Ammon's horn (tissue), 1 donor: Measurements from ENCODE around the gene NMT2.
"Not testable (repeated sequence)": the region's sequence is repeated elsewhere in the genome, so short reads cannot be mapped to it uniquely, and the experiment has no call there.

Experiments
- DNase-seq: peaks from one replicate; pipeline ENCODE4 v3.0.0-alpha.2; 2016; ENCODE audit warnings: low spot score

The NMT2 gene

DNA sequence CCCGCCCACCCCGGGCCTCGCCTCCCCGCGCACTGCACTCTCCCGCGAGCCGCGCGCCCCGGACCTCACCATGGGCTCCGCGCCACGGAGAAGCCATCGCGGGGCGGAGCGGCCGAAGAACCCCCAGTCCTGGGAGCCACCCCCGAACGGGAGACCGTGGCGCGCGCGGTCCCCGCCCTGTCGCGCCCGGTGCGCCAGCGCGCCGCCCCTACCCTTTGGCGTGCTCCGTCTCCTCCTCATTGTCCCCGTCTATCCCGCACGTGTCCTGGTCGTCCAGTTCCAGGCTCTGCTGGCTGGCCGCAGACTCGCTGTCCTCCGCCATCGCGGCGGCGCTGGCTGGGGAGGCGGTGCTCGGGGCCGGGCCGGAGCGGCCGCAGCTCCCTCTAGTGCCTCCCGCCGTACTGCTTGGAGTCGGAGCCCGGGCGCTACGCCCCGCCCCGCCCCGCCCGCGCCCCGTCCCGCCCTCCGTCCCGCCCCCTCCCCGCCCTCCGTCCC lies at the start of gene NMT2:
Gene NMT2 (minus strand): TSS at position 403 of the 495 bp plus-strand sequence. CDS start 81 bp downstream, at position 322.
- DNase-seq = no peak

DNA sequence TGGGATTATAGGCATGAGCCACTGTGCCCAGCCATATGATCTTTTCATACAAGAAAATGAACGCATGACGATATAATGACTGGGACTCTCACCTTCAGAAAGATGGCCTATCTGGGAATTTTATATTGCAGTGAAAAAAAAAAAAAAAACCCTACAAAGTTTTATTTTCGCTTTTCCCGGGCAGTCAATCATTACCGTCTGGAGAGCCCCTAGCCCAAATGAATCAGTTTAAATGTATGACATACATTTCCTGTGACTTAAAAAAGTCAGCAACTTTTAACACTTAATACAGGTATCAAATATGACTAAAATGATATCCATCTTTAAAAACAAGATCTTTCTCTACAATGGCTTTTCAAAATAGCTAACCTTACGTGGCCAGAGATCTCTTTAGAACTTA lies 48.2 kb upstream of the NMT2 start:
- DNase-seq = no peak

DNA sequence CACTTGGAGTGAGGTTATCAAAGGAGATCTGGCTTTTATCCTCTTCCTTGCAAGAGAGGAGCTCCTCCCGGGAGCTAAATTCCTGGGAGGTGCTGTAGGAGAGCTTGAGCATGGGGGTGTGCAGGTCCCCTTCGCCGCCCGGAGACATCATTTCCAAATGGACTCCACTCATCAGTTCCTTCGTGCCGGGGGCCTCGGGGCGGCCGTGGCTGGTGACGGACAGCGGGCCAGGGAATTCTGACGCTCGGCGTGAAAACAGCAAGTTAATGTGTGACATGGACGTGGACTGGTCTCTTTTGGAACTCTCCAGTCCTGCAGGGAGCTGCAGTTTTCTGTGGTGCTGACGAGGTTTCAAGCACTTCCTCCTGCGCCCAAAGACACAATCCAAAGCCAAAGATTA lies 45.7 kb upstream of the NMT2 start:
- no peak for DNase-seq

DNA sequence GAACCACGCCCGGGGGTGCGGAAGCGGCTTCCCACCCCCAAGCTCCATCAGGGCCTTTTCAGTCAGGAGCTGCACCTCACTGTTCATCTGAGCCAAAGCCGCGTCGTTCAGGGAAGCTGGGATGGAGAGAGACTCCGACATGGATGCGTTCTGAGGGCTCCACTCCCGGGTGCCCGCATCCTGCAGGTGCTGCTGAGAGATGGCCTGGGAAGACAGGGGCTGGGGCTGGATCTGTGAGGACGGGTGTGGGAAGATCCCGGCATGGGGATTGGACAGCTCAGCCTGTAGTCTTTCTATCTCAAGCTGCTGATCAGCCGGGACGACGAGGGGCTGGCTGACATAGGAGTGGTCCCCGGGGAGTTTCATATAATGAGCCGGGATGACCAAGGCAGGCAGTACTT lies 45.0 kb upstream of the NMT2 start:
- DNase-seq = no peak

DNA sequence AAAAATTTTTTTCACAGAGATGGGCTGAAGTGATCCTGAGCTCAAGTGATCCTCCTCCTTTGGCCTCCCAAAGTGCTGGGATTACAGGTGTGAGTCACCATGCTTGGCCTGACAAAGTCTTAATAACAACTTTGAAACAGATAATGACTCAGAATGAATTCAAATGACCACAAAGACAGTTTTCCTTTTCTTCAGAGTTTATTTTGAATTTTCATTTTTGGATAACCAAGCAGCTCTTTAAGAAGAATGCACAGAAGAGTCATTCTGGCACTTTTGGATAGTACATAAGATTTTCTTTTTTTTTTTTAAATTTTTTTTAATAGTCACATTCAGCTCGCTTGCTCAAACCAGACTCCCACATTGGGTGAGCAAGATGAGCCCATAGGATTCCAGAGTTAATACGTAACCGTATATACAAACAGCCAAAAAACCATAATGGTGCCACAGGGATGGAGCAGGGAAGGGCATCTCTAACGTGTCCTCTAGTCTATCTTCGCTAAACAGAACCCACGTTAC lies 43.0 kb upstream of the NMT2 start:
- DNase-seq = no peak

DNA sequence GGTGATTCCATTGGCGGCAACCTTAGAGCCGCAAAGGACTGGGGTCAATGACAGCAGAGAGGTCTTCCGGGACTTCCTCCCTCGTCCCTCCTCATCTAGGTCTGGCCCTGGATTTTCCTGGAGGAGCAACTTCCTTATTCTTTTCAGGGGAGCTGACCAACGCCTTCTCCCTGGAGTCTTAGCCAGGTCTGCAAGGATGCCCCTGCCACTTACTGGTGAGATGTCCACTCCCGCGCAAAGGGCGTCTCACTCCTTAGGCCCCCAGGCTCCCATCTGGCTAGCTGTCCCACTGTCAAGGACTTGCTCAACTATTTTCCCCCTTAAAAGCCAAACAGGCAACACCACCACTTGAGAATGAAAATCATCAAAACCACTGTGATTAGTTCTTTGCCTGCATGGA lies 42.0 kb upstream of the NMT2 start:
- DNase-seq = no peak

DNA sequence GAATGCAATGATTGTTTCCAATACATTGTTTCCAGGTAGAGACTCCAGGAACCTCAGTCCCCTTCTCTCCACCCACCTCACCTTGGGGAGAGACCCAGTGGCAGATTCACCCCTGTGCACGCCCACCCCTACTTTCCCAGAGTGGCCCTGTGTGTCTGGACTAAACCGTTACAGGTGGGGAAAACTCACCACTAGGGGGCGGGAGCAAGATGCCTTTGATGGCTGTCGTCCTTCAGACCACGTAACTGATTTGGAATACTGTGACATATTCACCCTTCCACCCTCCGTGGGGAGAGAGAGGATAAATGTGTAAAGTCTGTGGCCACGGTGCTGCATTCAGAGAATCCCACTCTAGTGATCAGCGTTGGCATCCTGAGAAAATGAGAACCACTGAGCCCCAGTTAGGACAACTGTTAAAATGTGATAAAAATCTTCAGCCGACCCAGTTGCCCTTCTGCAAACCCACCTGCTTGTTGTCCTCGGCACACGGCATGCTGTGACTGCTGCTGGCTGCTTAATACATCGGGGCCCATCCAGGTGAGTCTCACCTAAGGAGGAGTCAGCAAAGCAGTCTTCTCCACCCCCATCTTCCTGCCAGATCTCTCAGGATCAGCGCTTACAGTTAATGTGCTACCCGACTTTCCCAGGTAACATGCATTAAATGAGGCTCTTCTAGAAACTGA lies 41.5 kb upstream of the NMT2 start:
- peak; percentile 91 for DNase-seq

DNA sequence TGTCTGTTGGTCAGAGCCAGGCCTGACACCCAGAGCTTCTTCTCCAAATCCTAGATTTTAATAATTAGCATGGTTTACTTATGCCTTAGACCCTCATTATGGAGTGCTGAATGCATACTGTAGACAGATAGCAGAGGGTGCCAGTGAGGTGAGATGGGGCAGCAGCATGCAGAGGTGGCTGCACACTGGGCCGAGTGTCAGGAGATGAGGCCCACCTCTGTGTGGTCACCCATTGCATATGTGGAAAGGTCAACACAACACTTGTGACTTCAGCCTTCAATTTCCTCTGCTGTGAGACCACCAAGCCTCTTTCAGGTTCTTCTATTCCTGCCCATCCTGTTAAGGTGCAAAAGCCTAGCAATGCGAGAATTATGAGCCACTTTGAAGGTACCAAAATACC lies 39.7 kb upstream of the NMT2 start:
- no peak for DNase-seq

DNA sequence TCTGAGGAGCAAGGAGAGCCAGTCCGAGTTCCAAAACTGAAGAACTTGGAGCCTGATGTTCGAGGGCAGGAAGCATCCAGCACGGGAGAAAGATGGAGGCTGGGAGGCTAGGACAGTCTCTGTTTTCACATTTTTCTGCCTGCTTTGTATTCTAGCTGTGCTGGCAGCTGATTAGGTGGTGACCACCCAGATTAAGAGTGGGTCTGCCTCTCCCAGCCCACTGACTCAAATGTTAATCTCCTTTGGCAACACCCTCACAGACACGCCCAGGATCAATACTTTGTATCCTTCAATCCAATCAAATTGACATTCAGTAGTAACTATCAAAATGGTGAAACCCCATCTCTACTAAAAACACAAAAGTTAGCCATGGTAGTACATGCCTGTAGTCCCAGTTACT lies 38.9 kb upstream of the NMT2 start:
- DNase-seq = not testable (repeated sequence)

DNA sequence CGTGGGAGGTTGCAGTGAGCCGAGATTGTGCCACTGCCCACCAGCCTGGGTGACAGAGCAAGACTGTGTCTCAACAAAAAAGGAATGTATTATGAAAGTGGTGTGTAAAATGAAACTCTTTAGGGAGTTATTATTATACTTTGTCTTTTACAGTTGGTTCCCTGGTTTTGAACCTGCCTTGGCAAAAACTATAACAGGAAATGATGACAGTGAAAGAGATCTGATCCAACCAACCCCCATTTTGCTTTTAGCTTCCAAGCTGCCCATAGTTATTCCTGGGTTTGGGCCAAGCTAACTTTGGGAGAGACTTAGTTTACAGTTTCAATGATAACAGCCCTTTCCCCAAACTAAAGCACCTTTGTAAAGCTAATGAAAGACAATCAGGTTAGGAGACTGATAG lies 34.1 kb upstream of the NMT2 start:
- DNase-seq = no peak

DNA sequence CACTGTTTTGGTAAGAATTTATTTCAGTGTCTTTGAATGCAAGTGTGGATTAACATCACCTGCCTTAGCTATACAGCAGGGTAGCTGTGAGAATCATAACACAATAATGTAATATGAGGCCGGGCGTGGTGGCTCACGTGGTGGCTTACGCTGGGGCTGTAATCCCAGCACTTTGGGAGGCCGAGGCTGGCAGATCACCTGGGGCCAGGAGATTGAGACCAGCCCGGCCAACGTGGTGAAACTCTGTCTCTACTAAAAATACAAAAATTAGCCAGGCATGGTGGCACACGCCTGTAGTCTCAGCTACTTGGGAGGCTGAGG lies 33.8 kb upstream of the NMT2 start:
- not testable (repeated sequence) for DNase-seq

DNA sequence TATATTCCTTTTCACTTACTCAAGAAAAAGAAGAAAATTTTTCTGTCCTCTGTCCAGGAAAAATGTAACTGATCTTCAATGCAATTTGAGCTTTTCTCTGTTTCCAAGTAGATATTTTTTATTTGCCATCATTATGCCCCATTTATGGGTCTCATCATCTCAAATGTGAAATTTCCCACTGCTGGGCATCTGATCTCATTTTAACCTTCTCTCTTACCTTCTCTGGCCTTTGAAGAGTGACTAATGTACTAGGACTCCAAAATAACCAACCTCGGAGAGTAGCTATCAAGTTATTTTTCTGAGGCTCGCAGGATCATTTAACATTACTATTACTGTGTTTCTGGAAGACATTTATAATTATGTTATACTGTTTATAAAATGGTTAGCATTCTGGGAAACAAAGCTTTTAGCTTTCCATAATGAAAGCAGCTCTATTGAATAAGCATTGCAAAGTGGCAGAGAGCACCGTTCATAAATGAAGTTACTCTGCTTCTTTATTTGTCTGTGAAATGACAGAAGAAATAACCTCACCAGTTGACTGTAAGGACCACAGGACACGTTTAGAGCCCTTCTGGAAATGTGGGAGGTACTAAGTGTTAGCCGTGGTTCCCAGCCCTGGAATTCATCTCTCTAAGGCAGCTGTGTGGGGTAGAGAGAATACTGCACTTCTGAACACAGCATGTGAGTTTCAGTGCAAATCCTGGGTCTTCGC lies 33.3 kb upstream of the NMT2 start:
- no peak for DNase-seq

DNA sequence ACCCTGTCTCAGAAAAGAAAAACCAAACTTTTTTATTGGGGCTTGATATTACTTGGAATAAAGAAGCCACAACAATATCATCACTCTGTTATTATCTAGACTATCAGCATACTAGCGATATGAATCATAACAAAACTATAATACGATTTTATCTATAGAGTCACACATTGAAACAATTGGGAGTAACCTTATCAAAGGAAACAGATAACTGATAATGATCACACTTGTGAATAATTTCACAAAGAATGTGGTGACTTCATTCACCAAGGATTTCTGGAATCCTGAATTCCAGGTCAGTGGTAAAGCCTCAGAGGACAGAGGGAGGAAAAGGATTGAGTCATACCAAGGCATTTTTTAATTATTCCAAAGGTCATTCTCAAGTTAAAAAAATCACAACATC lies 32.1 kb upstream of the NMT2 start:
- no peak for DNase-seq

DNA sequence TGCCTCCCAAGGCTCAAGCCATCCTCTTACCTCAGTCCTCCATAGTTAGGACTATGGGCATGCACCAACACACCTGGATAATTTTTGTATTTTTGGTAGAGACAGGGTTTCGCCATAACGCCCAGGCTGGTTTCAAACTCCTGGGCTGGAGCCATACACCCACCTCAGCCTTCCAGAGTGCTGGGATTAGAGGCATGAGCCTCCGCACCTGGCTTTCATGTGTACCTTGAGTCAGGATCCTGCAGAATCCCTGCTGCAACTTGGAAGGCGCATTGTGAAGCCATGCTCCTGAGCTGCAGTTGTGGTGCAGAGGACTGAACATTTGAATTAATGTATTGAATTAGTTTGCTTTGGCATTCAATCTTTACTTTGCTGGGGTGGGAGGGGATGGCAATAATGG lies 29.4 kb upstream of the NMT2 start:
- no peak for DNase-seq

DNA sequence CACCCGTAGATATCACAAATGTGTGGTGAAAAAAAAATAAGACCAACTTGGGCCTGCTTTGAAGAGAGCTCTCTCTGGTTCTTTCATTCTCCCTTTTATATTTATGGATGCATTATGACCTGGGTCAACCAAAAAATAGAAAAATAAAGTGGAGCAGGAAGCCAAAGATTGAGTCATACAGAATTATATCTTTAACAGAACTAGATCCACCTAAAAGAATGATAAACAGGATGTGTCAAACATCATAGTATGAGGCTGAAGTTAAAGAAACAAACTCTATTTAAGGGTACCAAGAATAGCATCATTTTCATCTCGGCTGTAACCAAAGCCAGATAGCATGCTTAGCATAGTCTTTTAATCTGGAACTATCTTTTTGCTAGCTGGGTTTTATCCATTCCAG lies 28.8 kb upstream of the NMT2 start:
- DNase-seq = no peak

DNA sequence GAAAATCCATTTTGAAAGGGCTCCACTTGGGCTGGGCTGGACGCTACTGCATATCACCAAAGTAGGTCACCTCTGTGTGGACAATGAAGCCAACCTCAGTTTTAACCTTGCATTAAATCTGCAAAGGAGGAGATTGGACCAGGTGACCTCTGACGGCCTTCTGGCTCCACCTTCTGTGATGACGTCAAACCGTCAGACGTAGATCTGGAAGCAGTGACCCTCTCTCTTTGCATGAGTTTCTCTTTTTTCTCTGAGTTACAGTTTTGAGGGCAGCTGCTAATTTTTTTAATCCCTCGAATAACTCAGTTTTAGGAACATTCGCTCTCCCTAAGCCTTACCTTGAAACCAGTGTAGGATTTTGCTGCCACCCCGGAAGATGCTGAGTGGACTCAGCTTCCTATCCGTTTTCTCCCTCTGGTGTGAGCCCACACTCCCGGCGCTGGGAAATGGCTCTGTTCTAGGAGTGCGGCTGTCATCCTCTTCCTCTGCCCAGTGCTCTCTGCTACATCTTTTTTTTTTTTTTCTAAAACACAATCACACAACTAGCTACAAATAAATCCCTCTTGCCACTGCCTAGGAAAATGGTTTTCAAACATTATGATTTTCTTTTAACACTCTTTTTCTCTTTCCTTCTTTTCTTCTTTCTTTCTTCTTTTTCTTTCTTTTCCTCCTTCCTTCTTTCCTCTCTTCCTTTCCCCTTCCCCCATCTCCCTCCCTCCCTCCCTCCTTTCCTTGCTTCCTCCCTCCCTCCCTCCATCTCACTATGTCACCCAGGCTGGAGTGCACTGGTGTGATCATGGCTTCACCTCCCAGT lies 27.7 kb upstream of the NMT2 start:
- no peak for DNase-seq

DNA sequence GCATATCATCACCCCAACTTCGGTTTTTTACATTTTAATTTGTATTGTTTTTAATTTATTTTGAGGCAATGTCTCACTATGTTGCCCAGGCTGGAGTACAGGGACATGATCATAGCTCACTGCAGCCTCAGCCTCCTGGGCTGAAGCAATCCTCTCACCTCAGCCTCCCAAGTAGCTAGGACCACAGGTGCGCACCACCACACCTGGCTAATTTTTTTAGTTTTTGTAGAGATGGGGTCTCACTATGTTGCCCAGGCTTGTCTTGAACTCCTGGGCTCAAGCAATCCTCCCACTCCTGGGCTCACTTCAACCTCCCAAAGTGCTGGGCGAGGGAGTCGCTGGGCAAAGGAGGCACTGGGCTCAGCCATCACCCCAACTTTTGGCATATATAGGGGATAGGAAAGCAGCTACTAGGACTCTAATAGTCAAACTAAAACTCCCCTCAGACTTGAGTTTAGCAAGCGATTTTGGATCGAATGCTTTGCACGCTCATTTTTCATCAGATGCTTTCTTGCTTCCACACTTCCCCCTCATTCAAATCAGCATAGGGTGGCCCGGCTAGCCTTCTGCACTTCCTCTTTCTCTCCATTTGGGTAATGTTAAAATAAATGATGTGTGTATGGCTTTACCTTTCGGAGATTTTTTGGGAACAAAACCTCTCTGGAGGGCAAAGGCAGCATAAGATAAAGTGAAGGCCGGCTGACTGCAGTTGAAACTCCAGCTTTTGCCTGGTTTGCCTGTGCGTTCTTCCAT lies 20.8 kb upstream of the NMT2 start:
- DNase-seq = no peak

DNA sequence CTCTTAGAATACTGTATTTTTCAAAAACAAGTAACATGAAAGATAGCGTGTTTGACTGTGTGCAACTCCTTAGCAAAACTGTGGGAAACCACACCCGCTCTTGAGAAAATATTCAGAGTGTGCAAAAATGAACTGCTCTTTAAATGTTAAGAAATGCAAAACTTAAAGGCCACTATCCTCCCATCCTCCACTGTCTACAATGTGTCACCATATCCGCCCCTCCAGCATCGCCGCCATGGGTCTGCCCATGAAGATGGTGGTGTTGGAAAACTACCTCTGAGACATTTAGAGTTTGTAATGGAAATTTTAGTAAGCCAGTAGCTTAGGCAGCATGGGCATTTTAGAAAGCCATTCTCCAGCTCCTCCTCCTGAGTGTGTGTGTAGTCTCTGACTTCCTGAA lies 20.1 kb upstream of the NMT2 start:
- DNase-seq = no peak

DNA sequence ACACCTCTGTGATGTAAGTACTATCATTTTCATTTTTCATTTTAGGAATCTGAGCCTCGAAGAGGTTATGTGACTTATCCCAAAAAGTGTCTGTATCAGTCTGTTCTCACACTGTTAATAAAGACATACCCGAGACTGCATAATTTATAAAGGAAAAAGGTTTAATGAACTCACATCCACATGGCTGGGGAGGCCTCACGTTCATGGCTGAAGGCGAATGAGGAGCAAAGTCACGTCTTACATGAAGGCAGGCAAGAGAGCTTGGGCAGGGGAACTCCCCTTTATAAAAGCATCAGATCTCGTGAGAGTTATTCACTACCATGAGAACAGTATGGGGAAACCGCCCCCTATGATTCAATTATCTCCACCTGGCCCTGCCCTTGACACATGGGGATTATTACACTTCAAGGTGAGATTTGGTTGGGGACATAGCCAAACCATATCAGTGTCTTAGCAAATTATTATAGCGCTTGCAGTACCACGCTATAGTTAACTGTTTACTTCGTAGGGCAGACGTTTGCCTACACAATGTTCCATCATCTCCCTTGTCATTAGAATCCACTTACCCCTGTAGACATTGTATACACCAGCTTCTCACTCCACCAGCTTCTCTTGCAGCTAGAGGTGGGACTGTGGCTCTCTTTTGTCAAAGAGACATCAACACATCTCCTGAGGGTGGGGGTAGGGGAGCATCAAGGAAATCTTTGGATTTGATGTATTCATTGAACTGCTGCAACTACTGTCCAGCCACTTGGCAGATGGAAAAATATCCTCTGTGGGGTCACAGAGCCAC lies 15.4 kb upstream of the NMT2 start:
- no peak for DNase-seq

DNA sequence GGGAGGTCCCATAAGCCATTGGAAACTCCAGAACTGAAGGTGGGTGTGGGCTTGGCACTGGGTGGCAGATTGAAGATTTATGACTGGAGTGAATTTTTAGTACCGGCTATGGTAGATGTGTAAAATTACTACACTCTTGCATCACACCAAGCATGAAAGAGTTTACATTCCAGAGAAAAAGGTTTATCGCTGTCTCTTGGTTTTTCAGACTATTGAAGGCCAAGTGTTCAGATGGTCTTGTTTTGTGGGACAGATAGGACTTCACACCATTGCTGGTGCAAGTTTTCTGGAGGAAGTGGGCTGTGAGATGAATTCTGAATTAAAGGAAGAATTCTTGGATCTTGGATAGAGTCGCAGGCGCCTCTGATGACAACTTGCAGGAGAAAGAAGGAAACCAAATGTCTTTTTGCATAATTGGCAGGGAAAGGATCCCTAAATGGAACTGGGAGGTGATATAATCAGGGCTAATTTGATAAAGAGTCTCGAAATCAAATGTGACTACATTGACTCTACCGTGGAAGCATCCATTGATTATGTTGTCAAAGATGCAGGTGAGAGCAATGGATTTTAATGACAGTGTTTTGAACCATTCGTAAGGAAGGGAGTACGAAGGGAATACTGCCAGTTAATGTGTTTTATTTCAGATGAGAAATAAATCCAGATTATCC lies 14.2 kb upstream of the NMT2 start:
- DNase-seq = no peak
